ENCODE data around the gene RNF41.
A peak's percentile ranks its signal among the peaks of the same experiment; 100 is the strongest.

Gene RNF41

DNA sequence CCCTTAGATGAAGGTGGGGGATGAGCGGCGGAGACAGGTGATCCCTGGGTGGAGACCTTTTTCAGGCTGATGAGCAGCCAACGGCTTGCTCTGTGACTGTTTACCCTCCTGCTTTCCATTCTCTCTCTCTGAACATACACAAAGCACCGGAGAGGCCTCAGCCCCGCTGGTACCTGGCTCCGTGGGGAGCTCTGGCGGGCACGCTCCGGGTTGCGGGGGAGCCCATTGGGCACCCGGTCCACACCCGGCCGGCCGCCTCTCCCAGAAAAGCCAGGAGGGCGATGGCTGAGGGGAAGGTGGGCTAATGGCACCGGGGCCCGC, 33.0 kb downstream of the RNF41 start:
- ChIA-PET CTCF (interaction anchor here (0.9 to 7.4 kb wide), 38 partner anchors 8 to 459 kb away, joined by 3 to 311 read pairs (median 12); partner anchors contain the start of genes ANKRD52, CNPY2, ESYT1 and MYL6), POLR2A (interaction anchor here (0.9 to 3.2 kb wide), 8 partner anchors 8 to 71 kb away, joined by 3 to 27 read pairs (median 8); partner anchors contain the start of genes ESYT1, MYL6, RPL41 and ZC3H10)
- DNase-seq (ENCODE audit: low read depth, low spot score): no peak
- H3K4me3 ChIP-seq (ENCODE audit: low read depth, low read length): peak overlapping the region; percentile 76
- TF ChIP-seq, protein P1, sequence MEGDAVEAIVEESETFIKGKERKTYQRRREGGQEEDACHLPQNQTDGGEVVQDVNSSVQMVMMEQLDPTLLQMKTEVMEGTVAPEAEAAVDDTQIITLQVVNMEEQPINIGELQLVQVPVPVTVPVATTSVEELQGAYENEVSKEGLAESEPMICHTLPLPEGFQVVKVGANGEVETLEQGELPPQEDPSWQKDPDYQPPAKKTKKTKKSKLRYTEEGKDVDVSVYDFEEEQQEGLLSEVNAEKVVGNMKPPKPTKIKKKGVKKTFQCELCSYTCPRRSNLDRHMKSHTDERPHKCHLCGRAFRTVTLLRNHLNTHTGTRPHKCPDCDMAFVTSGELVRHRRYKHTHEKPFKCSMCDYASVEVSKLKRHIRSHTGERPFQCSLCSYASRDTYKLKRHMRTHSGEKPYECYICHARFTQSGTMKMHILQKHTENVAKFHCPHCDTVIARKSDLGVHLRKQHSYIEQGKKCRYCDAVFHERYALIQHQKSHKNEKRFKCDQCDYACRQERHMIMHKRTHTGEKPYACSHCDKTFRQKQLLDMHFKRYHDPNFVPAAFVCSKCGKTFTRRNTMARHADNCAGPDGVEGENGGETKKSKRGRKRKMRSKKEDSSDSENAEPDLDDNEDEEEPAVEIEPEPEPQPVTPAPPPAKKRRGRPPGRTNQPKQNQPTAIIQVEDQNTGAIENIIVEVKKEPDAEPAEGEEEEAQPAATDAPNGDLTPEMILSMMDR (IDR thresholded peaks at IDR 0.05; ENCODE audit: insufficient read depth, low read length, missing control alignments): no peak

DNA sequence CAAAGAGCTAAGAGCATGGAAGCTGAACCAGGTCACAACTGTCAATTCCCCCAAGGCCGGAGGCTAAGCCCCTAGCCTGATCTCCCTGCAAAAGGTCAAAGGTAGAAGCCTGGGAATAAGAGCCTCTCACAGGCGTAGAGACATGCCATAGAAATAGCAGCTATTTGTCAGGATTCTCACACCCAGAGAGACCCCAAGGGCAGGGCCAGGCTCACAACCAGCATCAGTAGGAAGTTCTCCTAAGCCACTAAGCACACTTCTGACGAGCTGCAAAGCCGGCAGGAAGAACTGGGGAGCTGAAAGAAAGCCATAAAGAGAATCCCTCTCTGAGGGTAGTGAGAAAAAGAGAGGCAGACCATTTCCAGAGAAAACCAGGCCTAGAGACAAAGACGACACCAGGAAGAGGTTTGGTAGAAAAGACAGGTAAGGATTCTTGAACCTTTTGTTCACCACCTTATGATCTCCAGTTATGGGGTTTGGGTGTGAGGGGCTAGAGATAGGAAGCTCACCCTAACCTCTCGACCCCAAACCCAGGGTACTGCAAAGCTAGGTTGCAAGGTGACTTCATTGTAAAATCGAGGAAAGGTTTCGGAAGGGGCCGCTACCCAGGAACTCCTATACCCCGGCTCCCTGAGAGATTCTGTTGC, 33.5 kb downstream of the RNF41 start:
- DNase-seq (ENCODE audit: low read depth, low spot score): no peak
- ChIA-PET POLR2A (interaction anchor here (0.8 to 3.2 kb wide), 6 partner anchors 9 to 70 kb away, joined by 3 to 27 read pairs (median 7); partner anchors contain the start of genes ESYT1, RPL41 and ZC3H10), CTCF (interaction anchor here (0.9 to 7.4 kb wide), 21 partner anchors 7 to 459 kb away, joined by 3 to 311 read pairs (median 12); partner anchors contain the start of genes ANKRD52, ESYT1, MYL6 and RNF41)
- H3K4me3 ChIP-seq (ENCODE audit: low read depth, low read length): peak overlapping the region; percentile 76
- TF ChIP-seq, protein P1 (IDR thresholded peaks at IDR 0.05; ENCODE audit: insufficient read depth, low read length, missing control alignments): no peak

DNA sequence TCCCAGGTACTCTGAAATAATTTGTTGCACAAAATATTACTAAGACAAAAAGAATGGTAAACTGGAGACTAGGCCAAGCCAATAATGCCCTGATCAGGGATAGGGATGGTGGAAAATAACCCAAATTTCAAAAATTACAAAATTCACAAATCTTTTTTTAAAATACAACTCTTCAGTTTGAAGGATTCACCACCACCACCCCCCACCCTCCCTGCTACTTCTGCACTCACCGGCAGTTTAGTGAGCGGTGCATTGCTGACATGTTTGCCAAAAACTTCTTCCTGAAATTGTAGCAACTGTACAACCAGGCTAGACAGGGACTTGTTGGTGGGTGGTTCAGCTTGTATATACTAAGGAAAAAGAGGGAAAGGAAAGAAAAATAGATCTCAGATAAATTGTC, 34.8 kb downstream of the RNF41 start:
- ChIA-PET CTCF (interaction anchor here (1.0 to 7.4 kb wide), 8 partner anchors 11 to 448 kb away, joined by 3 to 311 read pairs (median 66); partner anchors contain the start of genes ESYT1, RNF41 and ZC3H10), POLR2A (interaction anchor here (1.0 to 3.2 kb wide), 2 partner anchors 34 to 59 kb away, joined by 3 to 27 read pairs; partner anchors contain the start of gene ESYT1)
- no peak for DNase-seq (ENCODE audit: low read depth, low spot score)
- TF ChIP-seq, protein P1 (IDR thresholded peaks at IDR 0.05; ENCODE audit: insufficient read depth, low read length, missing control alignments): no peak
- no peak overlapping the region; the same call in 1 of the 2 replicates for H3K4me3 ChIP-seq (ENCODE audit: low read depth, low read length)

DNA sequence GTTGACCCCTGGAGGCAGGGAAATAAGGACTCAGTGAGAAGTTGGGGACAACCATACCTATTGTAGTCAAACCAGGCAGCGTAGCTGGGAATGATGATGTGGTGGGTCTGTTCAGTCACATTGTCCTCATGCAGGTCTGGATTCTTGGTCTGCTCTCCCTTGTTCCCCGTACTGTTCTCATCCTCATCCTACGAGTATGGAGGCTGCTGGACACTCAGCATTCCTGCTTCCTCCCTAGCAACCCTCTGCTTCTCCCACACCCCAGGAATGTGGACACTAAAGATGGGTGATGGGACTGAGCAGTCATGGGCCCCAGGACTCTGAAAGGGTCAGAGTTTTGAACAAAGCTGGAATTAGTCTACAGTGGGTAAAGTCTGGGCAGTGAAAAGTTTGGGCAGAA, 43.4 kb downstream of the RNF41 start:
- TF ChIP-seq, protein P1 (IDR thresholded peaks at IDR 0.05; ENCODE audit: insufficient read depth, low read length, missing control alignments): no peak
- ChIA-PET POLR2A (no interaction called here), CTCF (interaction anchor here (1.2 to 7.9 kb wide), 4 partner anchors 10 to 52 kb away, joined by 3 to 83 read pairs (median 4); partner anchors contain the start of gene SMARCC2)
- H3K4me3 ChIP-seq (ENCODE audit: low read depth, low read length): no peak overlapping the region
- DNase-seq (ENCODE audit: low read depth, low spot score): no peak

DNA sequence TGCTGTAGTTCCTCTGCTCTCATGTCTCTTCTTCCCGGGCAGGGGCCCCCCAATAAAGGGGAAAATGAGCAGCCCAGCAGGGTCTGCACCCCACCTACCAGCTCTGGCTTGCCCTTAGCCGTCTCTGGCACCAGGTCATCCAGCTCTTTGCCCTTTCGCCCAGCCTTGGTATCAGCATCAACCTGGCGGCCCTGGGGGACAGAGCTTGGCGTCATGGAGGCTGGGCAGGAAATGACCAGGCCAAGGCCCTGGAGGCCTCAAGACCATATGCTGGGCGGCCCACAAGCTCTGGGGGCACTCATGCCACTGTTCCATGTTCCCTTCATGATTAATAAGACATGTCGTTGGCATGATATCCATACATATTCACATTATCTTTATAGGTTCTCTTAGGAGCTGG, 48.9 kb downstream of the RNF41 start:
- TF ChIP-seq, protein P1 (IDR thresholded peaks at IDR 0.05; ENCODE audit: insufficient read depth, low read length, missing control alignments): no peak
- DNase-seq (ENCODE audit: low read depth, low spot score): no peak
- CTCF ChIA-PET: interaction anchor here (1.8 to 7.9 kb wide), 2 partner anchors 8 to 16 kb away, joined by 6 to 83 read pairs; partner anchors contain the start of gene SMARCC2
- POLR2A ChIA-PET: interaction anchor here (1.3 kb wide), 1 partner anchor 10 kb away, joined by 10 read pairs; no protein-coding TSS in a partner anchor
- H3K4me3 ChIP-seq (ENCODE audit: low read depth, low read length): no peak overlapping the region

DNA sequence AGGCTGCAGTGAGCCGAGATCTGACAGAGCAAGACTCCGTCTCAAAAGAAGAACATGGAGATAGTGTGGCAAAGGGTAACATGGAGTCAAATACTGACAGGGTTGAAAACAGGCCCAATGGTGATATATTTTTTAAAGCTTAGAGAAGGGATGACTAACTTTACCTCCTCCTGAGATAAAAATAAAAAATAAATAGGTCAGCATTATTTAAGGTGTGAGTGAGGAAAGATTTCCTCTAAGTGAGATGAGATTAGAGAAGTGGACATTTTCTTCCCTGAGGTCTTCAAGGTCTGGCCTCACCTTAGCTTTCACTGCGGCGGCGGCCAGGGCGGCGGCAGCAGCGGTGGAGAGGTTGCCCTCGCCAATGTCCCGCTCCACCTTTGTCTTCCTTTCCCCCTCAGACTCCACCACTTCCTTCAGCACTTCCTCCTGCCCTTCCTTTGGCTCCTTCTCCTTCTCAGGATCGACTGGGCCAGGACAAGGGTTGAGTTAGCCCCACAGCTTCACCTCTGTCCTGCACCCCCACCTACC, 52.4 kb downstream of the RNF41 start:
- no peak for DNase-seq (ENCODE audit: low read depth, low spot score)
- TF ChIP-seq, protein P1 (IDR thresholded peaks at IDR 0.05; ENCODE audit: insufficient read depth, low read length, missing control alignments): no peak
- no peak overlapping the region for H3K4me3 ChIP-seq (ENCODE audit: low read depth, low read length)
- ChIA-PET POLR2A (interaction anchor here (1.5 kb wide), 1 partner anchor 8 kb away, joined by 8 read pairs; no protein-coding TSS in a partner anchor), CTCF (interaction anchor here (1.9 kb wide), 1 partner anchor 20 kb away, joined by 12 read pairs; the partner anchor contains the start of gene SMARCC2)

Data from AG04449 (cell line).